SK-N-MC (cell line): Measurements from ENCODE around the gene DISC1.

ENCODE experiments used
- DNase-seq: peaks from one replicate; pipeline ENCODE4 v3.0.0-alpha.2; 2011; ENCODE audit warnings: low read depth, low spot score
- H3K27ac ChIP-seq: fragments of 200-600 bp; sonication (generic); 2 replicates; pipeline ENCODE4 v1.5.1; 2016; ENCODE audit warnings: mixed run types
- H3K36me3 ChIP-seq: fragments of 200-600 bp; sonication (generic); 2 replicates; pipeline ENCODE4 v1.6.1; 2017; ENCODE audit warnings: antibody characterized with exemption, low read length, mixed read lengths; ENCODE audit not compliant: insufficient read depth
- H3K4me3 ChIP-seq: fragments of 200-600 bp; sonication (generic); 2 replicates; pipeline ENCODE4 v1.5.1; 2016
- H3K9ac ChIP-seq: fragments of 200-600 bp; sonication (generic); 2 replicates; pipeline ENCODE4 v1.8.0; 2017; ENCODE audit warnings: mixed run types, mixed read lengths; ENCODE audit not compliant: insufficient read length
- H3K9me3 ChIP-seq: fragments of 200-600 bp; sonication (generic); 2 replicates; pipeline ENCODE4 v1.6.1; 2017; ENCODE audit warnings: low read depth, mild to moderate bottlenecking, antibody characterized with exemption, low read length, moderate library complexity, mixed read lengths
- EZH2 ChIP-seq: fragments of 200-600 bp; sonication (generic); IDR thresholded peaks from one replicate; pipeline ENCODE4 v1.6.1; 2017; ENCODE audit warnings: antibody characterized with exemption
- FOXP2 ChIP-seq: optimal IDR thresholded peaks from 2 replicates; pipeline ENCODE3; 2011; ENCODE audit warnings: mild to moderate bottlenecking, moderate library complexity; ENCODE audit not compliant: insufficient read depth; ENCODE audit errors: extremely low read length, control extremely low read depth
- POLR2AphosphoS5 ChIP-seq: IDR thresholded peaks from 2 replicates; pipeline ENCODE4 v1.6.1; 2012; ENCODE audit warnings: mild to moderate bottlenecking, low read depth, low read length, borderline replicate concordance

DISC1 gene

DNA sequence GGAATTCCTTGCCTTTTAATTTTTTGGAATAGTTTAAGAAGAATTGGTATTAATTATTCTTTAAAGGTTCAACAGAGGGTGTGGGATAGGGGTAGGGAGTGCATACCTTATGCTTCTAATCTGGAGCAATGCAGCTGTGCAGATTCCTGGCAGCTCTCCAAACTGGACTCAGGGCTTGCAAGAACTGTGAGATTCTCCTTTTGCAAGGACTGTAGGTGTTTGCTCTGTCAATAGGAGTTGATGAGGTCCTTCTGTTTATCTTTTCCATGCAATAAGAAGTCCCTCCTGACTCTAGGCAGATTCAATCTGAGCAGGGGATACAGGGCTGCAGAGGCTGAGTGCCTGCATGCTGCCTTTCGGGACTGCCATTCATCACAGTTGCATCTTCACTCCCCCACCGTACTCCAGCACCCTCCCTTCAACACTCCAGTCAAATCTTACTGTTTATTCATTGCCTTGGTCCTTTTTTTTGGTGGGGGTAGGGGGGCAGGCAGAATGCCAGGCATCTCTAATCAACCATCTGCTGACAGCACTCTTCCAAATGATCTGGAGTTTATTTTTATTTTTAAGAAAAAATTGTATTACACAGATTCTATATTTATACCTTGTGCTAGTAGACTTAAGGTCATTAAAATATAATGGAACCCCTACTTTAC lies 122.3 kb downstream of the DISC1 start:
- Histone ChIP-seq H3K4me3 (no peak overlapping the region), H3K27ac (no peak overlapping the region), H3K9me3 (0 out of 2 replicates have a peak, but pooled peaks cover 2% of the 10 kb centered on the region), H3K9ac (no peak overlapping the region), H3K36me3 (no peaks in the 10 kb centered on the region)
- TF ChIP-seq EZH2 (no peak), POLR2AphosphoS5 (no peak), FOXP2 (no peak)
- DNase-seq, result no peak

DNA sequence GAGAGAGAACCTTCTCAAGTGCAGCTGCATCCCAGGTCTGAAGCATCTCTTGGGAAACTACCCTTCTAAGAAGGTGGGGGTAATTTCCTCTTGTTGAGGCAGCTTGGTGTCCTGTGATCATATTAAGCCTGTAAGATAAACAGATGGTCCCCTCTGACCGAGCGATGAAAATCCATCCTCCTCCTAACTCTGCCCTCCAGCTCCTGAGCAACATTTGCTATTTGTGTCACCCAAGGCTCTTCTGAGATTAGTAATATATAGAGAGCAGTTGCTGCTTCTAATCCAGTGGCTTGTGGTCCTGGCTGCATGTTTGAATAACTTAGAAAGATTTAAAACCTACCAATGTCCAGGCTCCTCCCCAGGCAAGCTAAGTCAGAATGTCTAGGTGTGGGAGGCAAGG lies 123.7 kb downstream of the DISC1 start:
- no peak overlapping the region for H3K27ac ChIP-seq
- 0 out of 2 replicates have a peak, but pooled peaks cover 2% of the 10 kb centered on the region for H3K9me3 ChIP-seq
- H3K36me3 ChIP-seq, result no peaks in the 10 kb centered on the region

GRCh38 chr1:231750818-231751362 lies 124.3 kb downstream of the DISC1 start:
- DNase-seq, result no peak
- no peak overlapping the region for H3K27ac ChIP-seq
- no peak overlapping the region for H3K4me3 ChIP-seq
- no peaks in the 10 kb centered on the region for H3K36me3 ChIP-seq
- no peak overlapping the region for H3K9ac ChIP-seq
- TF ChIP-seq EZH2, result no peak
- TF ChIP-seq POLR2AphosphoS5, result no peak
- TF ChIP-seq FOXP2, result no peak
- 0 out of 2 replicates have a peak, but pooled peaks cover 2% of the 10 kb centered on the region for H3K9me3 ChIP-seq

More for the DNA sequence above, 123.7 kb downstream of the DISC1 start:
- H3K4me3 ChIP-seq, result no peak overlapping the region
- DNase-seq, result no peak
- H3K9ac ChIP-seq, result no peak overlapping the region
- TF ChIP-seq POLR2AphosphoS5 (no peak), EZH2 (no peak), FOXP2 (no peak)

GRCh38 chr1:231751415-231751814 lies 124.8 kb downstream of the DISC1 start:
- Histone ChIP-seq H3K36me3 (no peaks in the 10 kb centered on the region), H3K9ac (no peak overlapping the region), H3K27ac (no peak overlapping the region), H3K9me3 (0 out of 2 replicates have a peak, but pooled peaks cover 2% of the 10 kb centered on the region), H3K4me3 (no peak overlapping the region)
- TF ChIP-seq EZH2, result no peak
- no peak for TF ChIP-seq FOXP2
- TF ChIP-seq POLR2AphosphoS5, result no peak
- no peak for DNase-seq

DNA sequence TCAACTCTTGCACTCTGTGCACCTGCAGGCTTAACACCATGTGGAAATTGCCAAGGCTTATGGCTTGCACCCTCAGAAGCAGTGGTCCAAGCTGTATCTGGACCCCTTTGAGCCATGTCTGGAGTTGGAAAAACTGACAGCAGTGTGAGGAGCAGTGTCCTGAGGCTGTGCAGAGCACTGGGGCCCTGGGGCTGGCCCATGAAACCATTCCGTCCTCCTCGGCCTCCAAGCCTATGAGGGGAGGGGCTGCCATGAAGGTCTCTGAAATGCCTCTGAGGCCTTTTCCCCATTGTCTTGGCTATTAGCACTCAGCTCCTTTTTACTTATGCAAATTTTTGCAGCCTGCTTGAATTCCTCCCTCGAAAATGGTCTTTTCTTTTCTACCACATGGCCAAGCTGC lies 126.7 kb downstream of the DISC1 start:
- TF ChIP-seq FOXP2 (no peak), POLR2AphosphoS5 (no peak), EZH2 (no peak)
- Histone ChIP-seq H3K9me3 (no peaks in the 10 kb centered on the region), H3K36me3 (no peaks in the 10 kb centered on the region), H3K9ac (no peak overlapping the region), H3K4me3 (no peak overlapping the region), H3K27ac (no peak overlapping the region)
- DNase-seq, result no peak

GRCh38 chr1:231757101-231757404 lies 130.5 kb downstream of the DISC1 start:
- H3K27ac ChIP-seq, result no peak overlapping the region
- no peak for TF ChIP-seq EZH2
- no peak for TF ChIP-seq POLR2AphosphoS5
- TF ChIP-seq FOXP2, result no peak
- H3K9ac ChIP-seq, result no peak overlapping the region
- no peaks in the 10 kb centered on the region for H3K9me3 ChIP-seq
- no peak overlapping the region for H3K4me3 ChIP-seq
- no peaks in the 10 kb centered on the region for H3K36me3 ChIP-seq
- DNase-seq, result no peak

DNA sequence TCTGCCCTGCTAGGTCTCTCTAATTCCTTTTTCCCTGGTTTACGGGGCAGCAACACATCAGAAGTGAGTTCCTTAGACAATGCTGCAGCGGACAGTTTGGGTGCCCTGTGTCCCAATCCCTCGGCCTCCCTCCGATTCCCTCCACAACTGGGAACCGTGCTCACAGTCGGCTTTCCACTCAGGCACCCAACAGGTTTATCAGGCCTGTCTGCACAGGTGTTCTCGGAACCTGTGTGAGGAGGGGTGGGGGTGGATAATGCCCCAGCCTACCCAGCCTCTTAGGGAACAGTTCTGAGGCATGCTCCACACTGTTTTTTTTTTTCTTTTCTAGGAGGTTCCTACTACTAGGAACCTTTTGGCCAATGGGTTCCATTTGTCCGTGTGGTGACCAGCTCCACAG lies 131.2 kb downstream of the DISC1 start:
- Histone ChIP-seq H3K9ac (no peak overlapping the region), H3K27ac (no peak overlapping the region), H3K4me3 (no peak overlapping the region), H3K9me3 (no peaks in the 10 kb centered on the region), H3K36me3 (no peaks in the 10 kb centered on the region)
- no peak for DNase-seq
- TF ChIP-seq FOXP2 (no peak), POLR2AphosphoS5 (no peak), EZH2 (no peak)

DNA sequence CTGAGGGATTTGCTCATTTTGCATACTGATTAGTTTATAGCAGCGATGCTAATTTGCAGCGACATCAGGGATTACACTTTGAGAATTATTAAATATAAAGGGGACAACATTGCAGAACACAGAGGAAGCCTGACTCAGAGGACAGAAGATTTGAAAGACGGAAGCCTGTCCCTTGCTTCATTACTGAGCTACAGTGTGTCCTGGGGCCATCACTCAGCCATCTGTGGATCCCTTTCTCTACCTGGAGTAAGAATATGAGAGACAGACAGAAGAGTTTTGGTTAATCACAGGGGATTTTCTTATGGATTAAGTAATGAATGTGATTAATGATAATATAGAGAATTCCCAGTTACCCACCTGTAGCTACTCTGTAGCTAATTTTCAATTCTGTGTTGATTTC lies 134.7 kb downstream of the DISC1 start:
- Histone ChIP-seq H3K36me3 (no peaks in the 10 kb centered on the region), H3K9me3 (no peaks in the 10 kb centered on the region), H3K9ac (no peak overlapping the region), H3K27ac (no peak overlapping the region), H3K4me3 (no peak overlapping the region)
- no peak for DNase-seq
- TF ChIP-seq EZH2 (no peak), FOXP2 (no peak), POLR2AphosphoS5 (no peak)

DNA sequence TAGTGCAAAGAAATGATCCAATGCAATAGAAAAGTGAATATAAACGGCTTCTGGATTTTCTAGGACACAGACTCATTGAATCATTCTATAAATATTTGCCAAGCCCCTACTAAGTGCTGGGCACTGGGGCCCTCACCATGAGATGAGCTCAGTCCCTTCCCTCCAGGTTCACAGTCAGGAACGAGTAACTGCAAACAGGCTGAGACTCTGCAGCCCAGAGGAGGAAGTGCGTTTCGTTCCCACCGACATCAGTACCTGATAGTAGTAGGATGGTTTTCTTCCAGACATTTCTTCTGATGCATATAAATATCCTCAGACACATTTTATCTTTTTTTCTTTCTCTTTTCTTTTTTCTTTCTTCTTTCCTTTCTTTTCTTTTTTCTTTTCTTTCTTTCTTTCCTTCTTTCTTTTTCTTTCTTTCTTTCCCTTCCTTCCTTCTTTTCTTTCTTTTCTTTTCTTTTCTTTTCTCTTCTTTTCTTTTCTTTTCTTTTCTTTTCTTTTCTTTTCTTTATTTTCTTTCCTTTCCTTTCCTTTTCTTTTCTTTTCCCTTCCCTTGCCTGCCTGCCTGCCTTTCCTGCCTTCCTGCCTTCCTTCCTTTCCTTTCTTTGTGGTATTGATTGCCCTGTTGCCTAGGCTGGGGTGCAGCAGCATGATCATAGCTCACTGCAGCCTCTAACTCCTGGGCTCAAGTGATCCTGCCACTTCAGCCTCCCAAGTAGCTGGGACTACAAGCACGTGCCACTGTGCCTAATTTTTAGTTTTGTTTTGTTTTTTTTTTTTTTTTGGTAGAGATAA lies 135.4 kb downstream of the DISC1 start:
- Histone ChIP-seq H3K9ac (no peak overlapping the region), H3K36me3 (no peaks in the 10 kb centered on the region), H3K9me3 (no peaks in the 10 kb centered on the region), H3K27ac (no peak overlapping the region), H3K4me3 (no peak overlapping the region)
- TF ChIP-seq POLR2AphosphoS5 (no peak), EZH2 (no peak), FOXP2 (no peak)
- no peak for DNase-seq
